Epithelial cell of proximal tubule (primary cell): Measurements from ENCODE around the gene KCTD16. TPM values are rescaled to one million over a fixed set of nuclear protein-coding genes. Genes with fewer than 3 reads are reported as not detected.

Experiments used
- DNase-seq: peaks from one replicate; pipeline ENCODE4 v3.0.0-alpha.2; 2011; ENCODE audit warnings: low read depth
- H3K4me3 ChIP-seq: 2 replicates; pipeline ENCODE4 v1.5.1; 2011; ENCODE audit warnings: low read depth, mild to moderate bottlenecking, low read length
- total RNA-seq: library from RNA; depleted of rRNA; stranded (reverse); fragments of >200 nt; gene quantifications from 2 replicates; pipeline ENCODE4 v1.2.3, GENCODE V29; 2015
- TF ChIP-seq, protein P1 (sequence below): conservative IDR thresholded peaks from 2 replicates; pipeline ENCODE4 v1.5.1; 2012; ENCODE audit warnings: low read depth, mild to moderate bottlenecking, low read length

KCTD16 gene
- total RNA-seq, 1 donor from 2014 or later, result 0.06 TPM

DNA sequence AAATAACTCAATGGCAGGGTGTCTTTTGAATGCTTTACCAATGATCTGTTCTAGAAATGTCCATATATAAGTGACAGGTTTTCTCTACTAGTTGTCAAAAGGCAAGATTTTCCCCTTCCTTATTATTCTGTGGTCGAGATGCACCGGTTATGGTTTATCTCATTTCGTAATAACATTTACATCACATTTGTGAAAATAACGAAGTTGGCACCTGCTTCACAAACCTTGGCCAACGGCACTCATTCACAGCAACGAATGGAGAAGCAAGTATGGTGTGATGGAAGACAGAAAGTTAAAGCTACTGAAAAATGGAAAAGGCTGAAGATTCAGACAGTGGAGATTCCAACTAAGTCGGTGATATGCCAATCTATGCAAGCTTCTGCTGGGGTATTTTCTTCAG lies 235.8 kb downstream of the KCTD16 start:
- no peak overlapping the region for H3K4me3 ChIP-seq
- TF ChIP-seq, protein P1, sequence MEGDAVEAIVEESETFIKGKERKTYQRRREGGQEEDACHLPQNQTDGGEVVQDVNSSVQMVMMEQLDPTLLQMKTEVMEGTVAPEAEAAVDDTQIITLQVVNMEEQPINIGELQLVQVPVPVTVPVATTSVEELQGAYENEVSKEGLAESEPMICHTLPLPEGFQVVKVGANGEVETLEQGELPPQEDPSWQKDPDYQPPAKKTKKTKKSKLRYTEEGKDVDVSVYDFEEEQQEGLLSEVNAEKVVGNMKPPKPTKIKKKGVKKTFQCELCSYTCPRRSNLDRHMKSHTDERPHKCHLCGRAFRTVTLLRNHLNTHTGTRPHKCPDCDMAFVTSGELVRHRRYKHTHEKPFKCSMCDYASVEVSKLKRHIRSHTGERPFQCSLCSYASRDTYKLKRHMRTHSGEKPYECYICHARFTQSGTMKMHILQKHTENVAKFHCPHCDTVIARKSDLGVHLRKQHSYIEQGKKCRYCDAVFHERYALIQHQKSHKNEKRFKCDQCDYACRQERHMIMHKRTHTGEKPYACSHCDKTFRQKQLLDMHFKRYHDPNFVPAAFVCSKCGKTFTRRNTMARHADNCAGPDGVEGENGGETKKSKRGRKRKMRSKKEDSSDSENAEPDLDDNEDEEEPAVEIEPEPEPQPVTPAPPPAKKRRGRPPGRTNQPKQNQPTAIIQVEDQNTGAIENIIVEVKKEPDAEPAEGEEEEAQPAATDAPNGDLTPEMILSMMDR, result no peak
- no peak for DNase-seq

DNA sequence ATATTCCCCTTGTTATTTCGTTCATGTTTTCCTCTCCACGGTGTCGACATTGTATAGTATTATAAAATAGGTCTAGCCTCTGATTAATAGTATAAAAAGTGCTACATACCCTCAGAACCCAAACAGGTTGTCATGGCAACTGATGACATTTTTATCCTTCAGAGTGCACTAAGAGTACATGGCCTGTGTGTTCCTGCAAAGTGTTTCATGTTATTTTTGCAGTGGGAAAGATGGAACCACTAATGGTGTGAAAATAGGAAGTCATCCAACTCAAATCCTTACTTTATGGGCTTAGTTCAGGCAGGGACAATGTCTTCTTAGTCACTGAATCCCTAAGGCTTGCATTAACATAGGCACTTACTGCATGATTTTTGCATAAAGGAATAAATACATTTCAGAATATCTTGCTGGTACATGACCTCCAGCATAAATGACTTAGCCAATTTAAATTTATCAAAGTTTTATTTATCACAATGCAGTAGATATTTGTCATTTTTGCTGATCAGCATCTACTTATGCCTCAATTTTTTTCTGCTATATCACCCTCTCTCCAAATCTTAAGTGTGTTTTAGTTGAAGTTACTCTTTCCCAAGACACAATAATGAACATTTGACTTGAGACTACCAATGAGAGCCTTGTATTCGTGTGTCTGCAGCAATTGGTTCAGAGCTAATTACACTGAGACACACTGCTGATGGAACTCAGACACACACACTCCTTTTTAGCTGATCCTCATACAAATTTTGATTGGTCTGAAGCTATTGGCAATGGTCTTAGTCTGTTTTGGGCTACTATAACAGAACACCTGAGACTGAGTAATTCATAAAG lies 243.7 kb downstream of the KCTD16 start:
- DNase-seq, result no peak
- H3K4me3 ChIP-seq, result no peak overlapping the region
- TF ChIP-seq, protein P1, result no peak

DNA sequence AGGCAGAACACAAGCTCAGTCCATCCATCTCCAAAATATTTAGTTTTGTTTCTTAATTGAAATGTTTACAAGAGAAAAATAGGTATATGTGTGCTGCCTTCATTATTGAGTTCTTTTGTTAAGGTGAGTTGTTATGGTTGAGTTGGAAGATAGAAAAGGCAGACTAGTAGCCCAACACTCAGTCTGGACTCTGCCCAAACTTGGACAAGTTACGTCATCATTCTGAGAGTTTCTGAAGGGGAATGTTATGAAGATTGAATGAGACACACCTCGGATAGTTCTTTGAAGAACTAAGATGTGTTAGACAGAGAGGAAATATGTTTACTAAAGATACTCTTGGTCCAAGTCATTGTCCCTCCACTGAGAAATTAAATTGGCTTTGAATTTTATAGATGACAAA lies 245.5 kb downstream of the KCTD16 start:
- DNase-seq, result no peak
- TF ChIP-seq, protein P1, result no peak
- no peak overlapping the region for H3K4me3 ChIP-seq

DNA sequence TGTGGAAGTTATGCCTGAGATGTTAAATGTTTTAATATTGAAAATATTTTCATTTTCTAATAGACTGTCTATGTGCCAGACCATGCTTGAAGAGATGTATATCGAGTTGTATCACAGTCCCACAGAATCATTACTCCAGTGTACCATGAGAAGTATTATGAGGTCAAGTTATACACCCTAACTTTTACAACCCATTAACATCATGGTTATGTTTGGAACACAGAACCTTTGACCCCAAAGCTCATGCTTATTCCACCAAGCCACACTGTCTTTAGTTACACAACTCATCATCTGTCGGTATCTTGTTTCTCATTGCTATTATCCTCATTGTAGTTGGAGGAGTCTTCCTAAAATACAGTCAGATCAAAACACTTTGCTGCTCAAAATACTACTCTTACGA lies 248.0 kb downstream of the KCTD16 start:
- no peak for DNase-seq
- TF ChIP-seq, protein P1, result no peak
- H3K4me3 ChIP-seq, result no peak overlapping the region

DNA sequence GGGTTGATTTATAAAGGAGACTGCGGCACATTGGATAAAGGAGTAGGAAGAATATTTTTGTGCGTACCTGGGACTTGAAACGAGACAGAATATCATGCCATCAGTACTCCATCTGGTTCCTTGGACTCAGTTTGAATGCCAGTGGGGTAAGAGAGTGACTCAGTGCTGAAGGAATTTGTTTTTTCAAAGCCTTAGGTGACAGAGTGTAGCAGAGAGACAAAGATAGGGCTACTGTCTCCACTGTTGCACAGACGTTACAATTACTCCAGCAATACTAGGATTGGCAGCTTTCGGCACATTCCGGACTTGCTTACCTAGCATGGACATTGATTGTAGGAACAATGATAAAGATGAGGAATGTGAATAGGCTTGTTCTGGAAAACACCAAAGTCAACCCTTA lies 250.7 kb downstream of the KCTD16 start:
- TF ChIP-seq, protein P1, result no peak
- peak; percentile 25 for DNase-seq
- H3K4me3 ChIP-seq, result no peak overlapping the region

DNA sequence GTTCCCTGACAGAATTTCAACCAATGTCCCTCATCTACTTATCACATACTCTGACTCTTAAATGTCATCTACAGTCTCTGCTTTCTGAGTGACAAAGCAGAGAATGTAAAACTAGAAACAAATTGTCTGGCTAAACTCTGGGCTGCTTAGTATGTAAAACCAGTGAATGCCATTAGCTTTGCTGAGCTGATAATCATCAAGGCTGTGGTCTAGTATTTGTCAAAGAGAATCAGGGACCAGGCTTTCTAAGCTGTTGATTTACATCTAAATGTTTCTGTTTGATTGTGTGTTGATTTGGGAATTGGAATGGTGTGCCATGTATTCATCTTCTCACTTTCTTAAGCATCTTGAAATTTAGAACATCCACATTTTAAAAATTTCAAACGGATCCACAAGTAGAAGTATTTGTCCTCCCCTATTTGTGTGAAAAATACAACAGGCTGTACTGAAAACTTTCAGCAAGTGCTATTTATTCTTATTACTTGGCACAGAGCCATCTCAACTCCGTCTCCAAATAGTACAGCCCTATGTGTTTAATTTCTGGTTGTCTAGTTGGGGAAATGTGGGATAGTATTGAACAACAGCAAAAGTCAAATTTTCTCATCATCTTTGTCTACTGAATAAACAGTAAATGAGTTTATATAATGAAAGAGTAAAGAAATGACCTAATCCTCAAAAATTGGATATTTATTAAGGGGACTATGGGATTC lies 251.5 kb downstream of the KCTD16 start:
- DNase-seq, result no peak
- TF ChIP-seq, protein P1, result no peak
- H3K4me3 ChIP-seq, result no peak overlapping the region
